ENCODE data around the gene PHACTR2.
"Not testable (repeated sequence)": the region's sequence is repeated elsewhere in the genome, so short reads cannot be mapped to it uniquely, and the experiment has no call there.

The PHACTR2 gene

GRCh38 chr6:143807103-143807772, 129.5 kb downstream of the PHACTR2 start:
- no peak for DNase-seq (ENCODE audit: low spot score)

GRCh38 chr6:143810745-143811144, 133.0 kb downstream of the PHACTR2 start:
- no peak for DNase-seq (ENCODE audit: low spot score)

- DNase-seq (ENCODE audit: low spot score), result no peak
Measured at GRCh38 chr6:143811501-143812157, 133.9 kb downstream of the PHACTR2 start.

- DNase-seq (ENCODE audit: low spot score), result no peak
Measured at GRCh38 chr6:143817621-143818020, 139.9 kb downstream of the PHACTR2 start.

- no peak for DNase-seq (ENCODE audit: low spot score)
Measured at GRCh38 chr6:143821359-143821758, 143.6 kb downstream of the PHACTR2 start.

- no peak for DNase-seq (ENCODE audit: low spot score)
Measured at GRCh38 chr6:143822584-143823024, 144.8 kb downstream of the PHACTR2 start.

- DNase-seq (ENCODE audit: low spot score), result no peak
Measured at GRCh38 chr6:143823548-143823947, 145.8 kb downstream of the PHACTR2 start.

- no peak for DNase-seq (ENCODE audit: low spot score)
Measured at GRCh38 chr6:143828572-143828971, 150.8 kb downstream of the PHACTR2 start.

- no peak for DNase-seq (ENCODE audit: low spot score)
Measured at GRCh38 chr6:143836150-143836549, 158.4 kb downstream of the PHACTR2 start.

GRCh38 chr6:143838395-143838794, 160.6 kb downstream of the PHACTR2 start:
- DNase-seq (ENCODE audit: low spot score), result no peak

GRCh38 chr6:143839196-143839595, 161.4 kb downstream of the PHACTR2 start:
- DNase-seq (ENCODE audit: low spot score), result no peak

GRCh38 chr6:143840595-143841265, 163.0 kb downstream of the PHACTR2 start:
- no peak for DNase-seq (ENCODE audit: low spot score)

GRCh38 chr6:143842461-143842901, 164.7 kb downstream of the PHACTR2 start:
- DNase-seq (ENCODE audit: low spot score), result no peak

GRCh38 chr6:143842902-143843676, 165.3 kb downstream of the PHACTR2 start, which contains the start of gene LTV1:
Gene LTV1 (plus strand): TSS chr6:143843338. CDS start chr6:143843478, 140 bp downstream.
- peak; percentile 95 for DNase-seq (ENCODE audit: low spot score)

- DNase-seq (ENCODE audit: low spot score), result no peak
Measured at GRCh38 chr6:143843677-143843999, 165.9 kb downstream of the PHACTR2 start.

- no peak for DNase-seq (ENCODE audit: low spot score)
Measured at GRCh38 chr6:143844006-143844405, 166.2 kb downstream of the PHACTR2 start.

GRCh38 chr6:143845033-143845432, 167.3 kb downstream of the PHACTR2 start:
- no peak for DNase-seq (ENCODE audit: low spot score)

- not testable (repeated sequence) for DNase-seq (ENCODE audit: low spot score)
Measured at GRCh38 chr6:143851706-143852105, 173.9 kb downstream of the PHACTR2 start.

- not testable (repeated sequence) for DNase-seq (ENCODE audit: low spot score)
Measured at GRCh38 chr6:143855057-143855456, 177.3 kb downstream of the PHACTR2 start.

GRCh38 chr6:143856762-143857161, 179.0 kb downstream of the PHACTR2 start:
- not testable (repeated sequence) for DNase-seq (ENCODE audit: low spot score)

- no peak for DNase-seq (ENCODE audit: low spot score)
Measured at GRCh38 chr6:143857651-143858050, 179.9 kb downstream of the PHACTR2 start.

All from globus pallidus (tissue), 1 donor.